Ovary (tissue), 3 donors: Measurements from ENCODE around the gene CYP2S1.

Experiments
- EP300 ChIP-seq: sonication (generic); formaldehyde crosslinking; IDR thresholded peaks from one replicate; pipeline ENCODE4 v1.6.1; 2017; ENCODE audit warnings: antibody characterized with exemption
- POLR2A ChIP-seq: fragments of 450-650 bp; IDR thresholded peaks from one replicate; pipeline ENCODE4 v1.6.1; 2017; ENCODE audit warnings: antibody characterized with exemption, mild to moderate bottlenecking, moderate library complexity
- TF ChIP-seq, protein P1 (sequence below), 3 donors: fragments of 450-650 bp in 2 of 3; fragments of 200-600 bp in 1 of 3; IDR thresholded peaks; one replicate each; pipeline versions ENCODE4 v1.5.1 to v1.8.0; 2016 to 2022; ENCODE audit warnings: antibody characterized with exemption in 3 of 3, mild to moderate bottlenecking in 1 of 3
- donor health status: DM: no; HTN: no; CAD: no.

DNA sequence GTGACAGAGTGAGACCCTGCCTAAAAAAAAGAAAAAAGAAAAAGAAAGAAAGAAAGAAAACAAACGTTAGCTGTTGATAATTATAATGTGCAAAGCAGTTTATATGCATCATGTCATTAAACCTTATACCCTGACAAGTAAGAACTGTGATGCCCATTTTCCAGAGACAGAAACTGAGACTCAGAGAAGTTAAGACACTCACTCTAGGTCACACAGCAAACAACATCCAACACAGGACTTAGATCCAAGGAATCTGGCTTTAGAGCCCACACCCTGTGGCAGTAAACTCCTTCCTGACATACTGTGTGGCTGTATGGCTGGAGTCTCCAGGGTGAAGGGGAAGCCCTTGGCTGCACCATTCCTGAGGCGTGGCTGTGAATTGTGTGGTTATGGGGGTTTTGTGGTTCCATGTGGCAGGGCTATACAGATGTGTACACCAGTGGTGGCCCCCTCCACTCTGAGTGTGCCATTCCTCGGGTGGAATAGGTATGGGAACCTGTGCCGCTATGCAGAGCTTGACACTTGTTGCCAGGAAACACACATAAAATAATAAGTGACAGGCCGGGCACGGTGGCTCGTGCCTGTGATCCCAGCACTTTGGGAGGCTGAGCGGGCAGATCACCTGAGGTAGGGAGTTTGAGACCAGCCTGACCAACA, 41.6 kb downstream of the CYP2S1 start:
- TF ChIP-seq, protein P1, sequence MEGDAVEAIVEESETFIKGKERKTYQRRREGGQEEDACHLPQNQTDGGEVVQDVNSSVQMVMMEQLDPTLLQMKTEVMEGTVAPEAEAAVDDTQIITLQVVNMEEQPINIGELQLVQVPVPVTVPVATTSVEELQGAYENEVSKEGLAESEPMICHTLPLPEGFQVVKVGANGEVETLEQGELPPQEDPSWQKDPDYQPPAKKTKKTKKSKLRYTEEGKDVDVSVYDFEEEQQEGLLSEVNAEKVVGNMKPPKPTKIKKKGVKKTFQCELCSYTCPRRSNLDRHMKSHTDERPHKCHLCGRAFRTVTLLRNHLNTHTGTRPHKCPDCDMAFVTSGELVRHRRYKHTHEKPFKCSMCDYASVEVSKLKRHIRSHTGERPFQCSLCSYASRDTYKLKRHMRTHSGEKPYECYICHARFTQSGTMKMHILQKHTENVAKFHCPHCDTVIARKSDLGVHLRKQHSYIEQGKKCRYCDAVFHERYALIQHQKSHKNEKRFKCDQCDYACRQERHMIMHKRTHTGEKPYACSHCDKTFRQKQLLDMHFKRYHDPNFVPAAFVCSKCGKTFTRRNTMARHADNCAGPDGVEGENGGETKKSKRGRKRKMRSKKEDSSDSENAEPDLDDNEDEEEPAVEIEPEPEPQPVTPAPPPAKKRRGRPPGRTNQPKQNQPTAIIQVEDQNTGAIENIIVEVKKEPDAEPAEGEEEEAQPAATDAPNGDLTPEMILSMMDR (IDR thresholded peaks at IDR 0.05), result no peak
- TF ChIP-seq POLR2A, result no peak
- TF ChIP-seq EP300, result no peak
